SK-N-SH treated with all-trans-retinoic acid at 6 μM for 48 hours (cell line): Measurements from ENCODE around the gene PTGIS.

Experiments
- ARNTL ChIP-seq: fragments of 450-650 bp; formaldehyde crosslinking; IDR thresholded peaks from 2 replicates; pipeline ENCODE4 v1.5.0; 2020; ENCODE audit warnings: low read depth, mild to moderate bottlenecking, moderate library complexity, borderline replicate concordance
- CSDC2 ChIP-seq: fragments of 250-450 bp; sonication (Bioruptor Pico); IDR thresholded peaks from 2 replicates; pipeline ENCODE4 v1.5.0; 2020; ENCODE audit warnings: mild to moderate bottlenecking, moderate library complexity
- GLIS3 ChIP-seq: fragments of 250-450 bp; sonication (Bioruptor Pico); IDR thresholded peaks from 2 replicates; pipeline ENCODE4 v1.5.0; 2020; ENCODE audit warnings: mild to moderate bottlenecking, moderate library complexity
- ISL1 ChIP-seq: fragments of 250-450 bp; sonication (Bioruptor Pico); IDR thresholded peaks from 2 replicates; pipeline ENCODE4 v2.1.2; 2022; ENCODE audit warnings: mild to moderate bottlenecking, moderate library complexity
- RARB ChIP-seq: fragments of 250-450 bp; sonication (Bioruptor Pico); IDR thresholded peaks from 2 replicates; pipeline ENCODE4 v1.8.0; 2021; ENCODE audit warnings: mild to moderate bottlenecking, moderate library complexity
- ZFP3 ChIP-seq: fragments of 250-450 bp; sonication (Bioruptor Pico); IDR thresholded peaks from 2 replicates; pipeline ENCODE4 v1.5.0; 2020; ENCODE audit warnings: mild to moderate bottlenecking, moderate library complexity
- ZFP30 ChIP-seq: fragments of 450-650 bp; formaldehyde crosslinking; IDR thresholded peaks from 2 replicates; pipeline ENCODE4 v1.5.0; 2022; ENCODE audit warnings: mild to moderate bottlenecking, moderate library complexity
- ZNF565 ChIP-seq: fragments of 450-650 bp; formaldehyde crosslinking; conservative IDR thresholded peaks from 2 replicates; pipeline ENCODE4 v1.5.0; 2020; ENCODE audit warnings: low read depth, mild to moderate bottlenecking, moderate library complexity
- ZNF8 ChIP-seq: fragments of 450-650 bp; formaldehyde crosslinking; IDR thresholded peaks from 2 replicates; pipeline ENCODE4 v1.5.0; 2020; ENCODE audit warnings: mild to moderate bottlenecking, moderate library complexity
- TF ChIP-seq, protein P1 (sequence below): fragments of 250-450 bp; sonication (Bioruptor Pico); IDR thresholded peaks from 2 replicates; pipeline ENCODE4 v1.5.0; 2020; ENCODE audit warnings: mild to moderate bottlenecking, moderate library complexity
- TF ChIP-seq, protein P2 (sequence below): fragments of 250-450 bp; sonication (Bioruptor Pico); IDR thresholded peaks from 2 replicates; pipeline ENCODE4 v1.5.1; 2021; ENCODE audit warnings: mild to moderate bottlenecking, moderate library complexity
- TF ChIP-seq, protein P3 (sequence below): fragments of 250-450 bp; sonication (Bioruptor Pico); IDR thresholded peaks from 2 replicates; pipeline ENCODE4 v1.8.0; 2020; ENCODE audit warnings: mild to moderate bottlenecking, moderate library complexity, borderline replicate concordance
- TF ChIP-seq, protein P4 (sequence below): fragments of 250-450 bp; sonication (Bioruptor Pico); IDR thresholded peaks from 2 replicates; pipeline ENCODE4 v1.8.0; 2021; ENCODE audit warnings: low read depth, mild to moderate bottlenecking, moderate library complexity, borderline replicate concordance

DNA sequence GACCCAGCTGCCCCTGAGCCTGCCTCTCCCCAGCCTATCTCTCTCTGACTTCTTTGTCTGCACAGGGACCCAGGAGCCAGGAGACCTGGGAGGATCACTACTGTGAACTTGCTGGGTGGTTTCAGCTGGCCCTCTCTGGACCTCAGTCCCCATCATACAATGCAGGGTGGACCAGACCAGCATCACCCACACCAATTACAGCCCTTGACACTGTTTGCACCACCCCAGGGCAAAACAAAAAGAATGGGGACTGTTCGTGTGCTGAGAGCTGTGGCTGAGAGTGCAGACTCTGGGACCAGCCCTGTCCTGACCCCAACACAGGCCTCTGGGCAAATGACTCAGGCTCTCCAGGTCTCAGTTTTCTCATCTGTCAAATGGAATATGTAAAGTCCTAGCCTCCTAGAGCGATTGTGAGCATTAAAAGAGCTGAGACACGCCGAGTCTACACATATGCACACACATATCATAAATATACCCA, 25.4 kb downstream of the PTGIS start:
- TF ChIP-seq, protein P1, sequence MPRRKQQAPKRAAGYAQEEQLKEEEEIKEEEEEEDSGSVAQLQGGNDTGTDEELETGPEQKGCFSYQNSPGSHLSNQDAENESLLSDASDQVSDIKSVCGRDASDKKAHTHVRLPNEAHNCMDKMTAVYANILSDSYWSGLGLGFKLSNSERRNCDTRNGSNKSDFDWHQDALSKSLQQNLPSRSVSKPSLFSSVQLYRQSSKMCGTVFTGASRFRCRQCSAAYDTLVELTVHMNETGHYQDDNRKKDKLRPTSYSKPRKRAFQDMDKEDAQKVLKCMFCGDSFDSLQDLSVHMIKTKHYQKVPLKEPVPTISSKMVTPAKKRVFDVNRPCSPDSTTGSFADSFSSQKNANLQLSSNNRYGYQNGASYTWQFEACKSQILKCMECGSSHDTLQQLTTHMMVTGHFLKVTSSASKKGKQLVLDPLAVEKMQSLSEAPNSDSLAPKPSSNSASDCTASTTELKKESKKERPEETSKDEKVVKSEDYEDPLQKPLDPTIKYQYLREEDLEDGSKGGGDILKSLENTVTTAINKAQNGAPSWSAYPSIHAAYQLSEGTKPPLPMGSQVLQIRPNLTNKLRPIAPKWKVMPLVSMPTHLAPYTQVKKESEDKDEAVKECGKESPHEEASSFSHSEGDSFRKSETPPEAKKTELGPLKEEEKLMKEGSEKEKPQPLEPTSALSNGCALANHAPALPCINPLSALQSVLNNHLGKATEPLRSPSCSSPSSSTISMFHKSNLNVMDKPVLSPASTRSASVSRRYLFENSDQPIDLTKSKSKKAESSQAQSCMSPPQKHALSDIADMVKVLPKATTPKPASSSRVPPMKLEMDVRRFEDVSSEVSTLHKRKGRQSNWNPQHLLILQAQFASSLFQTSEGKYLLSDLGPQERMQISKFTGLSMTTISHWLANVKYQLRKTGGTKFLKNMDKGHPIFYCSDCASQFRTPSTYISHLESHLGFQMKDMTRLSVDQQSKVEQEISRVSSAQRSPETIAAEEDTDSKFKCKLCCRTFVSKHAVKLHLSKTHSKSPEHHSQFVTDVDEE: no peak
- TF ChIP-seq ZFP3 (no peak), GLIS3 (CRISPR knock-in tag) (no peak), ARNTL (CRISPR knock-in tag) (no peak), CSDC2 (CRISPR knock-in tag) (no peak), ZFP30 (no peak), RARB (CRISPR knock-in tag) (no peak), ISL1 (CRISPR knock-in tag) (no peak), ZNF565 (CRISPR knock-in tag) (no peak), ZNF8 (CRISPR knock-in tag) (no peak)
- TF ChIP-seq, protein P2, sequence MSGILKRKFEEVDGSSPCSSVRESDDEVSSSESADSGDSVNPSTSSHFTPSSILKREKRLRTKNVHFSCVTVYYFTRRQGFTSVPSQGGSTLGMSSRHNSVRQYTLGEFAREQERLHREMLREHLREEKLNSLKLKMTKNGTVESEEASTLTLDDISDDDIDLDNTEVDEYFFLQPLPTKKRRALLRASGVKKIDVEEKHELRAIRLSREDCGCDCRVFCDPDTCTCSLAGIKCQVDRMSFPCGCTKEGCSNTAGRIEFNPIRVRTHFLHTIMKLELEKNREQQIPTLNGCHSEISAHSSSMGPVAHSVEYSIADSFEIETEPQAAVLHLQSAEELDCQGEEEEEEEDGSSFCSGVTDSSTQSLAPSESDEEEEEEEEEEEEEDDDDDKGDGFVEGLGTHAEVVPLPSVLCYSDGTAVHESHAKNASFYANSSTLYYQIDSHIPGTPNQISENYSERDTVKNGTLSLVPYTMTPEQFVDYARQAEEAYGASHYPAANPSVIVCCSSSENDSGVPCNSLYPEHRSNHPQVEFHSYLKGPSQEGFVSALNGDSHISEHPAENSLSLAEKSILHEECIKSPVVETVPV (CRISPR knock-in tag): no peak
- TF ChIP-seq, protein P3, sequence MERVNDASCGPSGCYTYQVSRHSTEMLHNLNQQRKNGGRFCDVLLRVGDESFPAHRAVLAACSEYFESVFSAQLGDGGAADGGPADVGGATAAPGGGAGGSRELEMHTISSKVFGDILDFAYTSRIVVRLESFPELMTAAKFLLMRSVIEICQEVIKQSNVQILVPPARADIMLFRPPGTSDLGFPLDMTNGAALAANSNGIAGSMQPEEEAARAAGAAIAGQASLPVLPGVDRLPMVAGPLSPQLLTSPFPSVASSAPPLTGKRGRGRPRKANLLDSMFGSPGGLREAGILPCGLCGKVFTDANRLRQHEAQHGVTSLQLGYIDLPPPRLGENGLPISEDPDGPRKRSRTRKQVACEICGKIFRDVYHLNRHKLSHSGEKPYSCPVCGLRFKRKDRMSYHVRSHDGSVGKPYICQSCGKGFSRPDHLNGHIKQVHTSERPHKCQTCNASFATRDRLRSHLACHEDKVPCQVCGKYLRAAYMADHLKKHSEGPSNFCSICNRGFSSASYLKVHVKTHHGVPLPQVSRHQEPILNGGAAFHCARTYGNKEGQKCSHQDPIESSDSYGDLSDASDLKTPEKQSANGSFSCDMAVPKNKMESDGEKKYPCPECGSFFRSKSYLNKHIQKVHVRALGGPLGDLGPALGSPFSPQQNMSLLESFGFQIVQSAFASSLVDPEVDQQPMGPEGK (CRISPR knock-in tag): no peak
- TF ChIP-seq, protein P4, sequence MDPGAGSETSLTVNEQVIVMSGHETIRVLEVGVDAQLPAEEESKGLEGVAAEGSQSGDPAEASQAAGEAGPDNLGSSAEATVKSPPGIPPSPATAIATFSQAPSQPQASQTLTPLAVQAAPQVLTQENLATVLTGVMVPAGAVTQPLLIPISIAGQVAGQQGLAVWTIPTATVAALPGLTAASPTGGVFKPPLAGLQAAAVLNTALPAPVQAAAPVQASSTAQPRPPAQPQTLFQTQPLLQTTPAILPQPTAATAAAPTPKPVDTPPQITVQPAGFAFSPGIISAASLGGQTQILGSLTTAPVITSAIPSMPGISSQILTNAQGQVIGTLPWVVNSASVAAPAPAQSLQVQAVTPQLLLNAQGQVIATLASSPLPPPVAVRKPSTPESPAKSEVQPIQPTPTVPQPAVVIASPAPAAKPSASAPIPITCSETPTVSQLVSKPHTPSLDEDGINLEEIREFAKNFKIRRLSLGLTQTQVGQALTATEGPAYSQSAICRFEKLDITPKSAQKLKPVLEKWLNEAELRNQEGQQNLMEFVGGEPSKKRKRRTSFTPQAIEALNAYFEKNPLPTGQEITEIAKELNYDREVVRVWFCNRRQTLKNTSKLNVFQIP (CRISPR knock-in tag): no peak
